GM13976 (cell line): Measurements from ENCODE around the gene RNPEPL1.

Experiments
- DNase-seq: peaks from one replicate; pipeline ENCODE4 v3.0.0; 2012; ENCODE audit warnings: low spot score
- in situ Hi-C: fragments of 300-500 bp; cut with MboI; formaldehyde crosslinking; loops from one replicate; pipeline ENCODE4 v1.12.0; 2022; ENCODE audit warnings: low sequenced_read_pairs, mixed read lengths, inconsistent platforms; ENCODE audit not compliant: unreplicated experiment
- TF ChIP-seq, protein P1 (sequence below): IDR thresholded peaks from 2 replicates; pipeline ENCODE4 v1.5.1; 2012; ENCODE audit warnings: borderline replicate concordance, mild to moderate bottlenecking; ENCODE audit not compliant: insufficient read depth; ENCODE audit errors: extremely low read depth, missing control alignments, control extremely low read depth

The RNPEPL1 gene

DNA sequence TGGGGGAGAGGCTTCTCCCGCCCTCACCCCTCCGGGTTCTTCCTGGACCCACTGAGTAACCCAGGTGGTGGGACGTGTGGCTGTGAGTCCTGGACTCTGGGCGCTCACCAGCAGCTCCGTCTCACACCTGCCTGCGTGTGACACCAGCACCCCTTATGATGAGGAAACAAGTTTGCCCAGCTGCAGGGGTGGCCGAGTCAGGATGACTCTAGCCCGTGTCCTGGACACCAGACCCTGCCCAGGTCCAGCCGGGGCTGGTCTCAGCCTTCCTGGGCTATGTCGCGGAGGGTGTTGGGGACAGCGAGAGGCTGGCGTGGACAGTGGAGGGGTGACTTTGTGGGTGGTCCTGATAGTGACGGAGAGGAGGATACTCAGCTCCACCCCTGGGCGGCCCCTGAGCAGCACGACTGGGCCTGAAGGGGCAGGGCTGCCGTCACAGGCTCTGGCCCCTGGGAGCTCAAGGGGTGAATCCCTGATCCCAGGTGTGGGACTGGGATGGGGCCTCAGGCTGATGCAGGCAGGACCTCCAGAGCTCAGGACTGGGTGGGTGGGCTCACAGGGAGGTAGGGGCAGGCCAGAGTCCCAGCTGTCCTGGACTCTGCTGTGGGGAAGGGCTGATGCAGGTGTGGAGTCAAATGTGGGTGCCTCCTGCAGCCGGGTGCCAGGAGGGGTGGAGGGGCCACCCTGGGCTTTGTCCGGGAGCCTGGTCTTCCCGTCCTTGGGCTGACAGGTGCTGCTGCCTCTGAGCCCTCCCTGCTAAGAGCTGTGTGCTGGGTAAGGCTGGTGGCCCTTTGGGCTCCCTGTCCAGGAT, 60.7 kb downstream of the RNPEPL1 start:
- in situ Hi-C loops: no loop called here
- DNase-seq: no peak
- TF ChIP-seq, protein P1, sequence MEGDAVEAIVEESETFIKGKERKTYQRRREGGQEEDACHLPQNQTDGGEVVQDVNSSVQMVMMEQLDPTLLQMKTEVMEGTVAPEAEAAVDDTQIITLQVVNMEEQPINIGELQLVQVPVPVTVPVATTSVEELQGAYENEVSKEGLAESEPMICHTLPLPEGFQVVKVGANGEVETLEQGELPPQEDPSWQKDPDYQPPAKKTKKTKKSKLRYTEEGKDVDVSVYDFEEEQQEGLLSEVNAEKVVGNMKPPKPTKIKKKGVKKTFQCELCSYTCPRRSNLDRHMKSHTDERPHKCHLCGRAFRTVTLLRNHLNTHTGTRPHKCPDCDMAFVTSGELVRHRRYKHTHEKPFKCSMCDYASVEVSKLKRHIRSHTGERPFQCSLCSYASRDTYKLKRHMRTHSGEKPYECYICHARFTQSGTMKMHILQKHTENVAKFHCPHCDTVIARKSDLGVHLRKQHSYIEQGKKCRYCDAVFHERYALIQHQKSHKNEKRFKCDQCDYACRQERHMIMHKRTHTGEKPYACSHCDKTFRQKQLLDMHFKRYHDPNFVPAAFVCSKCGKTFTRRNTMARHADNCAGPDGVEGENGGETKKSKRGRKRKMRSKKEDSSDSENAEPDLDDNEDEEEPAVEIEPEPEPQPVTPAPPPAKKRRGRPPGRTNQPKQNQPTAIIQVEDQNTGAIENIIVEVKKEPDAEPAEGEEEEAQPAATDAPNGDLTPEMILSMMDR: no peak

DNA sequence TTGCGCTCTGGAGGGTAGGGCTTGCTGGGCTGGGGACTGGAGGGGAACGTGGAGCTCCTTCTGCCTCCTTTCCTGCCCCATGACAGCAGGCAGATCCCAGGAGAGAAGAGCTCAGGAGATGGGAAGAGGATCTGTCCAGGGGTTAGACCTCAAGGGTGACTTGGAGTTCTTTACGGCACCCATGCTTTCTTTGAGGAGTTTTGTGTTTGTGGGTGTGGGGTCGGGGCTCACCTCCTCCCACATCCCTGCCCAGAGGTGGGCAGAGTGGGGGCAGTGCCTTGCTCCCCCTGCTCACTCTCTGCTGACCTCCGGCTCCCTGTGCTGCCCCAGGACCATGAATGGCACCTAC, 61.3 kb downstream of the RNPEPL1 start:
- TF ChIP-seq, protein P1: no peak
- DNase-seq: no peak
- in situ Hi-C loops: no loop called here

DNA sequence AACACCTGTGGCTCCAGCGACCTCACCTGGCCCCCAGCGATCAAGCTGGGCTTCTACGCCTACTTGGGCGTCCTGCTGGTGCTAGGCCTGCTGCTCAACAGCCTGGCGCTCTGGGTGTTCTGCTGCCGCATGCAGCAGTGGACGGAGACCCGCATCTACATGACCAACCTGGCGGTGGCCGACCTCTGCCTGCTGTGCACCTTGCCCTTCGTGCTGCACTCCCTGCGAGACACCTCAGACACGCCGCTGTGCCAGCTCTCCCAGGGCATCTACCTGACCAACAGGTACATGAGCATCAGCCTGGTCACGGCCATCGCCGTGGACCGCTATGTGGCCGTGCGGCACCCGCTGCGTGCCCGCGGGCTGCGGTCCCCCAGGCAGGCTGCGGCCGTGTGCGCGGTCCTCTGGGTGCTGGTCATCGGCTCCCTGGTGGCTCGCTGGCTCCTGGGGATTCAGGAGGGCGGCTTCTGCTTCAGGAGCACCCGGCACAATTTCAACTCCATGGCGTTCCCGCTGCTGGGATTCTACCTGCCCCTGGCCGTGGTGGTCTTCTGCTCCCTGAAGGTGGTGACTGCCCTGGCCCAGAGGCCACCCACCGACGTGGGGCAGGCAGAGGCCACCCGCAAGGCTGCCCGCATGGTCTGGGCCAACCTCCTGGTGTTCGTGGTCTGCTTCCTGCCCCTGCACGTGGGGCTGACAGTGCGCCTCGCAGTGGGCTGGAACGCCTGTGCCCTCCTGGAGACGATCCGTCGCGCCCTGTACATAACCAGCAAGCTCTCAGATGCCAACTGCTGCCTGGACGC, 61.9 kb downstream of the RNPEPL1 start:
- no peak for DNase-seq
- in situ Hi-C loops: no loop called here
- TF ChIP-seq, protein P1: no peak
